Measurements from ENCODE around the gene MYO18B.

- TF ChIP-seq ZFP3 (CRISPR knock-in tag; IDR thresholded peaks at IDR 0.05) (no peak), PATZ1 (CRISPR knock-in tag; IDR thresholded peaks at IDR 0.05; ENCODE audit: borderline replicate concordance) (no peak), TOX (CRISPR knock-in tag; IDR thresholded peaks at IDR 0.05; ENCODE audit: borderline replicate concordance) (no peak), ISL1 (CRISPR knock-in tag; IDR thresholded peaks at IDR 0.05) (no peak), RARB (CRISPR knock-in tag; IDR thresholded peaks at IDR 0.05) (no peak), TCF4 (CRISPR knock-in tag; IDR thresholded peaks at IDR 0.05; ENCODE audit: borderline replicate concordance) (no peak), TSHZ2 (CRISPR knock-in tag; IDR thresholded peaks at IDR 0.05) (no peak), GLIS3 (CRISPR knock-in tag; IDR thresholded peaks at IDR 0.05) (no peak), ZFP30 (CRISPR knock-in tag; IDR thresholded peaks at IDR 0.05) (no peak)
- TF ChIP-seq, protein P1, sequence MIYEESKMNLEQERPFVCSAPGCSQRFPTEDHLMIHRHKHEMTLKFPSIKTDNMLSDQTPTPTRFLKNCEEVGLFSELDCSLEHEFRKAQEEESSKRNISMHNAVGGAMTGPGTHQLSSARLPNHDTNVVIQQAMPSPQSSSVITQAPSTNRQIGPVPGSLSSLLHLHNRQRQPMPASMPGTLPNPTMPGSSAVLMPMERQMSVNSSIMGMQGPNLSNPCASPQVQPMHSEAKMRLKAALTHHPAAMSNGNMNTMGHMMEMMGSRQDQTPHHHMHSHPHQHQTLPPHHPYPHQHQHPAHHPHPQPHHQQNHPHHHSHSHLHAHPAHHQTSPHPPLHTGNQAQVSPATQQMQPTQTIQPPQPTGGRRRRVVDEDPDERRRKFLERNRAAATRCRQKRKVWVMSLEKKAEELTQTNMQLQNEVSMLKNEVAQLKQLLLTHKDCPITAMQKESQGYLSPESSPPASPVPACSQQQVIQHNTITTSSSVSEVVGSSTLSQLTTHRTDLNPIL (CRISPR knock-in tag; IDR thresholded peaks at IDR 0.05; ENCODE audit: low read depth) = no peak
Observed at GRCh38 chr22:26041931-26042330, 299.9 kb downstream of the MYO18B start.
